HG03558 (cell line): ENCODE results near the gene ZNF296.

Source experiments
- ATAC-seq: cut with Tn5 transposase; IDR thresholded peaks from one replicate; pipeline ENCODE4 v1.9.1; 2021; ENCODE audit warnings: moderate number of reproducible peaks; ENCODE audit not compliant: unreplicated experiment; ENCODE audit errors: extremely low read depth

Gene ZNF296

DNA sequence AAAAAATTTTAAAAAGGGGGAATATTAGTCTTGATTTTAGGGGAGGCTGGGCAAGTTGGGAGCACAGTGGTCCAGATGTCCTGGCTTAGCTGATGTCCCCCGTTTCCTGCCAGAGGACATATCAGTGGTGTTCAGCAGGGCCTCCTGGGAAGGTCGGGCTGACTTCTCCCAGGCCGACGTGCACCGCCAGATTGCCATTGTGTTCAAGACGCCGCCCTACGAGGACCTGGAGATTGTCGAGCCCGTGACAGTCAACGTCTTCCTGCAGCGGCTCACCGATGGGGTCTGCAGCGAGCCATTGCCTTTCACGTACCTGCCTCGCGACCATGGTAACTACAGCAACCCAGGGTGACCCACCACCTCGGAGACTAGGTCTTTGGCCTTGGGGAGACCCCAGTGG lies 43.9 kb downstream of the ZNF296 start:
- no peak for ATAC-seq

DNA sequence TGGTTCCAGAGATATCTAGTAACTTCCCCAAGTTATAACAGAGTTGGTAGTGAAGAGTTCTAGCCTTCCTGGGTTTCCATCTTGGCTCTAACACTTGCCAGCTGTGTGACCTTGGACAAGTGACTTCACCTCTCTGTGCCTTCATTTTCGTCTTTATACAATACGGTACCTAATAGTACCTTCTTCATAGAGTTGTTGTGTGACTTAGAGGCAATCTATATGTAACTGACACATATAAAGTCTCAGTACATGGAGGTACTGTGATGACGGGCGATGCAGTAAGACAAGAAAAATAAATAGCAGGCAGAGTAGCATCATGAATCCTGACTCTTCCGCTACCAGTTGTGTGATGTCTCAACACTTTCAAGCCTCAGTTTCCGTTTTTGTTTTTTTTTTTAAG lies 45.5 kb downstream of the ZNF296 start:
- no peak for ATAC-seq

DNA sequence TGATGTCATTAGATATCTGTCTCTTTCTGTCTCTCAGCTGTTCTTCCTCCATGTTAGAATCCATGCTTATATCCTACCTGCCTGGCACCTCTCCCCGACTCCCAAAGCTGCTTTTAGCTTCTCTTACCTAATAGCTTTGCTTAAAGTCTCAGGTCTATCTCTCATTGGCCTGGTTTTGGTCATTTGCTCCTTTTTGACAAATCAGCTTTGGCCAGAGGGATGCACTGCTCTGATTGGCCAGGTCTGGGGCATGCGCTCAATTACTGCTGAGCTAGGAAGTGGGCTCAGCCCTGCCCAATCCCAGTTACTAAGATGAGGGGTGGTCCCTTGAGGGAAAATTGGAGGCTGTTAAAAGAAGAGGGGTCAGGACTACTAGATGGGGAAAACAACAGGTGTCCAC lies 48.9 kb downstream of the ZNF296 start:
- ATAC-seq: no peak

DNA sequence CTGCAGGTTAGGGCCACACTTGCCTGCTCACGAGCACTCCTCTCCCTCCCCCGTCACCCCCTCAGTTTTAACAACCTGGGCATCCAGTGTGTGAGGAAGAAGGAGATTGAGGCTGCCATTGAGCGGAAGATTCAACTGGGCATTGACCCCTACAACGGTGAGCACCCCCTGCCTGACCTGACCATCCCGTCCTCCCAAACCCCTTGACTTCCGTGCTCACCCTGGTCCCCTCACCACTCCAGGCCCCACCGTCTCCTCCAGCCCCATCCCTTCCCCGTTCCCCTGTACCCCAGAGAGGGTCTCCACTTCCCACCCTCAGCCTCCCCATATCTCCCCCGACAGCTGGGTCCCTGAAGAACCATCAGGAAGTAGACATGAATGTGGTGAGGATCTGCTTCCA lies 51.0 kb downstream of the ZNF296 start:
- no peak for ATAC-seq

DNA sequence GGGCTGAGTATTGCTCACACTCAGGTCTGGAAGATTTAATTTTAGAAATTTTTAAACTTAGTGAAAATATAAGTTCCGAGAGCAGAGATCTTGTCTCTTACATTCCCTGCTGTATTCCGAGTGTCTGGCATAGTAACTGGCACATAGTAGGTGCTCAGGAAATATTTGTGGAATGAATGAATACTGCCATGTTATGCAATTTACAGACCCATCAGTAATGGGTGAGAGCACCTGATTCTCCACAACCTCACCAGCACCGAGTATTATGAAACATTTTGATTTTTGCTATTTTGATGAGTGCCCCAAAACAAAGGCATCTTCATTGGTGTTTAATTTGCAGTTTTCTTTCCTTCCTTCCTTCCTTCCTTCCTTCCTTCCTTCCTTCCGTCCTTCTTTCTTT lies 53.2 kb downstream of the ZNF296 start:
- no peak for ATAC-seq

DNA sequence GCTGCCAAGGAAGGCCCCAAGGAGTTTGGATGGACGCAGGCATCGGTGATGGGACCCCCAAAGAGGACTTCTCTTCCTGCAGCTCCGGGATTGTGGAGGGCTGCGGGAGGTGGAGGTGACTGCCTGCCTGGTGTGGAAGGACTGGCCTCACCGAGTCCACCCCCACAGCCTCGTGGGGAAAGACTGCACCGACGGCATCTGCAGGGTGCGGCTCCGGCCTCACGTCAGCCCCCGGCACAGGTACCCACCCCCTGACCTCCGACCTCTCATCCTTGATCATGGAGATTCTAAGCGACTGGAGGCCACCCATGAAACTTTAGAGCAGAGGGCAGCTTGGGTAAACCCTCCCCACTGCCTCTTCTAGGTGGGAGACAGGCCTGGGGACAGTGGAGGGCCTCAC lies 54.3 kb downstream of the ZNF296 start:
- no peak for ATAC-seq
